CD14-positive monocyte (primary cell): ENCODE results near the gene C19orf38. TPM values are rescaled to one million over a fixed set of nuclear protein-coding genes. Genes with fewer than 3 reads are reported as not detected.

Source experiments
- DNase-seq, 3 donors: peaks; one replicate each; pipeline ENCODE4 v3.0.0-alpha.2; 2011 to 2022
- H2AFZ ChIP-seq: 2 replicates; pipeline ENCODE4 v1.6.0; 2012; ENCODE audit warnings: mild to moderate bottlenecking, low read depth, low read length, inconsistent platforms; ENCODE audit not compliant: insufficient read depth, poor library complexity, severe bottlenecking
- H3K27ac ChIP-seq, 2 donors: 1 replicate in 1 of 2; 2 replicates in 1 of 2; pipeline ENCODE4 v1.5.1; 2012 to 2013; ENCODE audit warnings: low read length in 2 of 2, control low read depth in 1 of 2, inconsistent platforms in 1 of 2, low read depth in 1 of 2, mild to moderate bottlenecking in 1 of 2
- H3K27me3 ChIP-seq, 2 donors: one replicate each; pipeline versions ENCODE4 v1.6.0 to v1.6.1; 2011 to 2013; ENCODE audit warnings: low read length in 2 of 2; ENCODE audit not compliant: control insufficient read depth in 2 of 2, insufficient read depth in 2 of 2
- H3K36me3 ChIP-seq, 2 donors: replicated peaks in 1 of 2; 1 replicate in 1 of 2; 2 replicates in 1 of 2; pipeline versions ENCODE4 v1.5.1 to v1.6.1; 2012 to 2013; ENCODE audit warnings: low read length in 2 of 2, control low read depth in 1 of 2, inconsistent platforms in 1 of 2, mild to moderate bottlenecking in 1 of 2; ENCODE audit not compliant: insufficient read depth in 2 of 2, control insufficient read depth in 1 of 2
- H3K4me1 ChIP-seq, 2 donors: 1 replicate in 1 of 2; 2 replicates in 1 of 2; pipeline versions ENCODE4 v1.5.1 to v1.6.1; 2012 to 2013; ENCODE audit warnings: low read length in 2 of 2, control low read depth in 1 of 2, inconsistent platforms in 1 of 2, mild to moderate bottlenecking in 1 of 2, moderate library complexity in 1 of 2; ENCODE audit not compliant: insufficient read depth in 2 of 2, control insufficient read depth in 1 of 2
- H3K4me2 ChIP-seq: replicated peaks from 2 replicates; pipeline ENCODE3; 2012; ENCODE audit warnings: low read length, moderate library complexity, mild to moderate bottlenecking; ENCODE audit not compliant: poor library complexity, severe bottlenecking; ENCODE audit errors: extremely low read depth
- H3K4me3 ChIP-seq, 3 experiments: fragments of 200-600 bp in 1 of 3; sonication (generic) in 1 of 3; replicated peaks in 1 of 3; 1 replicate in 2 of 3; 2 replicates in 1 of 3; pipeline ENCODE4 v1.5.1; 2011 to 2013; ENCODE audit warnings: low read length in 3 of 3, mild to moderate bottlenecking in 3 of 3, control low read depth in 2 of 3, low read depth in 2 of 3, inconsistent platforms in 1 of 3, moderate library complexity in 1 of 3
- H3K79me2 ChIP-seq: 2 replicates; pipeline ENCODE4 v1.6.0; 2012; ENCODE audit warnings: mild to moderate bottlenecking, control low read depth, inconsistent platforms, low read length, moderate library complexity; ENCODE audit not compliant: insufficient read depth
- H3K9ac ChIP-seq: 2 replicates; pipeline ENCODE4 v1.6.0; 2017; ENCODE audit warnings: low read length, mild to moderate bottlenecking; ENCODE audit not compliant: insufficient read depth, poor library complexity, severe bottlenecking
- H3K9me3 ChIP-seq, 2 donors: replicated peaks in 1 of 2; 1 replicate in 1 of 2; 2 replicates in 1 of 2; pipeline versions ENCODE4 v1.5.1 to v1.6.1; 2012 to 2013; ENCODE audit warnings: low read length in 2 of 2, control low read depth in 1 of 2; ENCODE audit not compliant: control insufficient read depth in 1 of 2, insufficient read depth in 1 of 2
- H4K20me1 ChIP-seq: 2 replicates; pipeline ENCODE4 v1.6.0; 2012; ENCODE audit warnings: mild to moderate bottlenecking, low read length, control low read depth, moderate library complexity; ENCODE audit not compliant: insufficient read depth
- H3K27ac Mint-ChIP-seq, 7 donors: one replicate each; pipeline ENCODE4 v1.8.0; 2020; ENCODE audit warnings: mild to moderate bottlenecking in 7 of 7, mixed read lengths in 7 of 7, moderate library complexity in 6 of 7, inconsistent platforms in 2 of 7
- H3K27me3 Mint-ChIP-seq, 3 donors: one replicate each; pipeline ENCODE4 v1.8.0; 2021 to 2022; ENCODE audit warnings: low read depth in 3 of 3, mild to moderate bottlenecking in 3 of 3, mixed read lengths in 3 of 3, moderate library complexity in 3 of 3, inconsistent platforms in 1 of 3
- H3K36me3 Mint-ChIP-seq, 2 donors: one replicate each; pipeline ENCODE4 v1.8.0; 2020; ENCODE audit warnings: mixed read lengths in 2 of 2, inconsistent platforms in 1 of 2, mild to moderate bottlenecking in 1 of 2
- H3K4me1 Mint-ChIP-seq: one replicate; pipeline ENCODE4 v1.8.0; 2020; ENCODE audit warnings: mild to moderate bottlenecking, mixed read lengths
- H3K4me3 Mint-ChIP-seq, 2 donors: one replicate each; pipeline ENCODE4 v1.8.0; 2020; ENCODE audit warnings: mild to moderate bottlenecking in 2 of 2, mixed read lengths in 2 of 2, moderate library complexity in 1 of 2
- H3K9me3 Mint-ChIP-seq, 7 donors: one replicate each; pipeline ENCODE4 v1.8.0; 2020 to 2022; ENCODE audit warnings: mixed read lengths in 7 of 7, mild to moderate bottlenecking in 6 of 7, moderate library complexity in 6 of 7, inconsistent platforms in 2 of 7
- WGBS: methylation state at CpG from one replicate; pipeline ENCODE4 v1.1.5; 2013; ENCODE audit warnings: missing lambda C conversion rate; ENCODE audit not compliant: insufficient coverage; 5-methylcytosine and 5-hydroxymethylcytosine counted together
- intact Hi-C, 2 donors: fragments of 100-400 bp; cut with micrococcal nuclease; formaldehyde crosslinking; loops; one replicate each; pipeline versions ENCODE4 v1.15.0 to v1.15.1; 2023
- polyA plus RNA-seq, 3 donors: library from polyadenylated mRNA; depleted of rRNA in 1 of 3; unstranded in 2 of 3; stranded (reverse) in 1 of 3; fragments of 300-500 nt in 2 of 3; fragments of >200 nt in 1 of 3; fragmentation: Illumina TruSeq in 2 of 3; gene quantifications; 1 replicate in 2 of 3; 2 replicates in 1 of 3; pipeline ENCODE4 v1.2.3, GENCODE V29; 2012 to 2021
- TF ChIP-seq, protein P1 (sequence below): fragments of 200-600 bp; IDR thresholded peaks from one replicate; pipeline ENCODE4 v1.8.0; 2022; ENCODE audit warnings: antibody characterized with exemption, mild to moderate bottlenecking

C19orf38 gene
- polyA plus RNA-seq, 3 donors = 134 to 174 (median 149) TPM

DNA sequence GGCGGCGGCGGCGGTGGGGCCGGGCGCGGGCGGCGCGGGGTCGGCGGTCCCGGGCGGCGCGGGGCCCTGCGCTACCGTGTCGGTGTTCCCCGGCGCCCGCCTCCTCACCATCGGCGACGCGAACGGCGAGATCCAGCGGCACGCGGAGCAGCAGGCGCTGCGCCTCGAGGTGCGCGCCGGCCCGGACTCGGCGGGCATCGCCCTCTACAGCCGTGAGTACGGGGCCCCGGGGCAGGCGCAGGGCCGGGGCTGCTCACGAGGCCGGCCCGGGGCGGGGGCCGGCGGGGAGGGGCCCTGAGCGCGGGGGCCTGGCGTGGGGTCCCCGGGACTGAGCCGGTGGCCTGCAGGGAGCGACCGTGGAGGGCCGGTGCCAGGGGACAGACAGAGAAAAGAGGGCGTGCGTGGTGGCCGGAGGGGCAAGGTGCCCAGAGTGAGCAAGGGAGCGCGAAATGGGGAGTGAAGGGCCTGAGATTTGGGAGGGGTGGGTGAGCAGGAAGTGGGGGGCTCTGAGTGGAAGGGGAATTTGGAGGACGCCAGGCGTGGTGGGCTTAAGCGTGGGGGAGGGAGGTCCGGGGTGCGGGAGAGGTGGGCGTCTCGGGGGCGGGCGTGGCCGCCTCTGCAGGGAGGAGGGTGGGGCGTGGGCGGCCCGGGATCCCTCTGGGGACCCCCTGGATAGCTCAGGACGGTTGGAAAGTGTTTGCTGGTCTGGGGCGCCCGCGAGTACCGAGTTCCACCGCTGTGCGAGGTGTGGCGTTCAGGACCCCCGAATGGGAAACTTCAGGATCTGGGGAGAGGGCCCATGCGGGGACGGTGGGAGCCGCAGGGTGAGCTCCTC is 23.7 kb downstream of the C19orf38 start:
- intact Hi-C loops = loop anchor here (5.0 to 10.0 kb wide), 2 partner anchors 35 to 53 kb away; partner anchors contain the start of genes TIMM29 (in 1 of the 2), TMED1 (in 1 of the 2) and YIPF2 (in 1 of the 2)

More for the DNA sequence above, 23.7 kb downstream of the C19orf38 start:
- peaks cover 0 to 8% of the 10 kb centered on the region in 2 donors for H3K27me3 ChIP-seq
- H3K4me2 ChIP-seq = peak overlapping the region; percentile 94
- peaks cover 47 to 61% of the 10 kb centered on the region in 2 donors for H3K4me1 ChIP-seq
- H3K4me1 Mint-ChIP-seq = peaks cover 48% of the 10 kb centered on the region
- H4K20me1 ChIP-seq = peaks cover 22% of the 10 kb centered on the region
- peak overlapping the region; percentile 73 for H3K9ac ChIP-seq
- H3K4me3 Mint-ChIP-seq = peak overlapping the region; percentile 83 to 84
- H3K36me3 Mint-ChIP-seq = peaks cover 24 to 34% of the 10 kb centered on the region in 2 donors
- DNase-seq = peak in 1 of 3 donors; percentile 37
- peak overlapping the region; percentile 60 to 79 (median 60) for H3K4me3 ChIP-seq
- peaks cover 14 to 15% of the 10 kb centered on the region in 2 donors for H3K36me3 ChIP-seq
- peak overlapping the region; percentile 78 for H2AFZ ChIP-seq
- peak overlapping the region in 2 of 7 donors; percentile 58 to 61 for H3K27ac Mint-ChIP-seq
- H3K9me3 ChIP-seq = no peaks in the 10 kb centered on the region
- TF ChIP-seq, protein P1, sequence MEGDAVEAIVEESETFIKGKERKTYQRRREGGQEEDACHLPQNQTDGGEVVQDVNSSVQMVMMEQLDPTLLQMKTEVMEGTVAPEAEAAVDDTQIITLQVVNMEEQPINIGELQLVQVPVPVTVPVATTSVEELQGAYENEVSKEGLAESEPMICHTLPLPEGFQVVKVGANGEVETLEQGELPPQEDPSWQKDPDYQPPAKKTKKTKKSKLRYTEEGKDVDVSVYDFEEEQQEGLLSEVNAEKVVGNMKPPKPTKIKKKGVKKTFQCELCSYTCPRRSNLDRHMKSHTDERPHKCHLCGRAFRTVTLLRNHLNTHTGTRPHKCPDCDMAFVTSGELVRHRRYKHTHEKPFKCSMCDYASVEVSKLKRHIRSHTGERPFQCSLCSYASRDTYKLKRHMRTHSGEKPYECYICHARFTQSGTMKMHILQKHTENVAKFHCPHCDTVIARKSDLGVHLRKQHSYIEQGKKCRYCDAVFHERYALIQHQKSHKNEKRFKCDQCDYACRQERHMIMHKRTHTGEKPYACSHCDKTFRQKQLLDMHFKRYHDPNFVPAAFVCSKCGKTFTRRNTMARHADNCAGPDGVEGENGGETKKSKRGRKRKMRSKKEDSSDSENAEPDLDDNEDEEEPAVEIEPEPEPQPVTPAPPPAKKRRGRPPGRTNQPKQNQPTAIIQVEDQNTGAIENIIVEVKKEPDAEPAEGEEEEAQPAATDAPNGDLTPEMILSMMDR = no peak
- peaks cover 7 to 8% (median 7%) of the 10 kb centered on the region in 3 donors for H3K27me3 Mint-ChIP-seq
- under 1% methylated on average over 69 of the region's 90 CpGs for WGBS
- peaks cover 31% of the 10 kb centered on the region for H3K79me2 ChIP-seq
- peaks cover 0 to 2% (median 0%) of the 10 kb centered on the region in 7 donors for H3K9me3 Mint-ChIP-seq
- peak overlapping the region in 1 of 2 donors; percentile 51 for H3K27ac ChIP-seq
